Heart left ventricle (tissue), 16 donors: Measurements from ENCODE around the gene PLSCR1. TPM values are rescaled to one million over a fixed set of nuclear protein-coding genes. Genes with fewer than 3 reads are reported as not detected.
"Not testable (repeated sequence)": the region's sequence is repeated elsewhere in the genome, so short reads cannot be mapped to it uniquely, and the experiment has no call there.

Experiments
- ATAC-seq, 4 donors: fragments of 200-7000 bp; cut with Tn5 transposase; one replicate each; pipeline ENCODE4 v1.9.1; 2020 to 2022; ENCODE audit warnings: moderate library complexity in 4 of 4, mild to moderate bottlenecking in 3 of 4, moderate number of reproducible peaks in 1 of 4
- DNase-seq, 5 donors: peaks; one replicate each; pipeline ENCODE4 v3.0.0-alpha.2; 2020
- H3K27ac ChIP-seq, 12 donors: fragments of 200-600 bp; sonication (generic) in 4 of 12; one replicate each; pipeline versions ENCODE4 v1.5.0 to v1.8.0; 2016 to 2022; ENCODE audit warnings: mild to moderate bottlenecking in 2 of 12
- H3K27me3 ChIP-seq, 9 donors: fragments of 200-600 bp; sonication (generic) in 2 of 9; one replicate each; pipeline versions ENCODE4 v1.5.1 to v1.8.0; 2016 to 2022; ENCODE audit warnings: mild to moderate bottlenecking in 3 of 9
- H3K36me3 ChIP-seq, 9 donors: fragments of 200-600 bp; sonication (generic) in 2 of 9; one replicate each; pipeline versions ENCODE4 v1.5.0 to v1.8.0; 2018 to 2022; ENCODE audit warnings: mild to moderate bottlenecking in 2 of 9
- H3K4me1 ChIP-seq, 12 donors: fragments of 200-600 bp; sonication (generic) in 4 of 12; one replicate each; pipeline versions ENCODE4 v1.5.0 to v1.8.0; 2016 to 2022; ENCODE audit warnings: mild to moderate bottlenecking in 3 of 12
- H3K4me3 ChIP-seq, 12 donors: fragments of 200-600 bp; sonication (generic) in 4 of 12; one replicate each; pipeline versions ENCODE4 v1.5.0 to v1.8.0; 2017 to 2022; ENCODE audit warnings: mild to moderate bottlenecking in 9 of 12, moderate library complexity in 4 of 12
- H3K9me3 ChIP-seq, 12 donors: fragments of 200-600 bp; sonication (generic) in 4 of 12; one replicate each; pipeline versions ENCODE4 v1.5.0 to v1.8.0; 2016 to 2022; ENCODE audit warnings: mild to moderate bottlenecking in 1 of 12
- CTCF ChIP-seq, 12 donors: fragments of 200-600 bp; sonication (generic) in 4 of 12; IDR thresholded peaks; one replicate each; pipeline versions ENCODE4 v1.5.0 to v1.8.0; 2018 to 2022; ENCODE audit warnings: antibody characterized with exemption in 12 of 12, mild to moderate bottlenecking in 5 of 12
- POLR2A ChIP-seq, 2 donors: fragments of 450-650 bp; IDR thresholded peaks; one replicate each; pipeline ENCODE4 v1.6.1; 2017; ENCODE audit warnings: antibody characterized with exemption in 2 of 2, mild to moderate bottlenecking in 2 of 2, moderate library complexity in 2 of 2
- WGBS, 4 donors: extraction: QIAGEN DNeasy Blood & Tissue Kit in 2 of 4; methylation state at CpG; one replicate each; pipeline versions ENCODE4 v1.1.5 to v1.1.7; 2013 to 2018; 5-methylcytosine and 5-hydroxymethylcytosine counted together
- intact Hi-C, 10 donors: fragments of 100-400 bp; cut with DNase I; formaldehyde crosslinking; loops; one replicate each; pipeline versions ENCODE4 v1.11.1 to v1.14.2; 2022
- polyA plus RNA-seq, 2 donors: library from polyadenylated mRNA; stranded (reverse); fragments of 200-250 nt; gene quantifications; one replicate each; pipeline ENCODE4 v1.2.3, GENCODE V29; 2013
- total RNA-seq, 9 donors: library from RNA; depleted of rRNA in 2 of 9; stranded (reverse); fragments of >200 nt in 2 of 9; fragmentation: NEBNext Ultra II Directional in 3 of 9; extraction: Animal tissue kit (Norgen Biotek cat#: 25700) in 3 of 9; gene quantifications; one replicate each; pipeline versions ENCODE4 v1.1.0 to v1.2.4, GENCODE V29; 2016 to 2023
- donor health status: ischemic (EF 13 %, LVEDD 7.1; RV severe dilation, severe dysfunction).
- donor health status: healthy with polysubstance abuse.
- donor health status: DM: no; HTN: yes; CAD: no.
- donor health status: DM: no; HTN: no; CAD: no.
- donor health status: ischemic (EF 25% LVEDD 6.9; RV normal size, moderate dysfunction).
- donor health status: ischemic (EF 25% LVEDD 5.7; RV mildly dilated, moderate dysfunction).
- donor health status: healthy.
- donor health status: DM: yes; HTN: yes; CAD: no.
- donor health status: ischemic (EF 35%, LVEDD 5.7; RV mildly dilated, moderate dysfunction).
- donor health status: nonischemic (EF 11% LVEDD 7.7; RV severe dilation, severe dysfunction).
- donor health status: DM: yes; HTN: yes; CAD: no.
- donor health status: PGD.
- donor health status: ischemic (EF 29% LVEDD 5.4; RV normal size, mild dysfunction).
- donor health status: nonischemic (EF 23%, LVEDD 6.1; RV moderate dilation, normal function).

Gene PLSCR1
- total and polyA plus RNA-seq, 11 donors: 6.9 to 113 (median 25.8) TPM

- Histone ChIP-seq H3K4me3 (no peak overlapping the region), H3K36me3 (no peaks in the 10 kb centered on the region), H3K4me1 (no peaks in the 10 kb centered on the region), H3K27me3 (no peaks in the 10 kb centered on the region), H3K9me3 (peaks cover 0 to 27% (median 0%) of the 10 kb centered on the region in 12 donors), H3K27ac (no peak overlapping the region)
- DNase-seq: no peak
- TF ChIP-seq CTCF (IDR thresholded peaks at IDR 0.05) (no peak), POLR2A (IDR thresholded peaks at IDR 0.05) (no peak)
- intact Hi-C loops: no loop called here
- 82 to 94% (median 91%) methylated on average over 2 of the region's 2 CpGs for WGBS, 4 donors
- no peak for ATAC-seq
Measured at GRCh38 chr3:146493761-146494160, 50.6 kb downstream of the PLSCR1 start.

- intact Hi-C loops: no loop called here
- Histone ChIP-seq H3K27me3 (no peaks in the 10 kb centered on the region), H3K27ac (no peak overlapping the region), H3K36me3 (no peaks in the 10 kb centered on the region), H3K9me3 (peaks cover 0 to 32% (median 1%) of the 10 kb centered on the region in 12 donors), H3K4me1 (no peaks in the 10 kb centered on the region), H3K4me3 (no peak overlapping the region)
- 88 to 95% (median 92%) methylated on average over 2 of the region's 2 CpGs for WGBS, 4 donors
- TF ChIP-seq CTCF (IDR thresholded peaks at IDR 0.05): no peak
- no peak for ATAC-seq
- no peak for DNase-seq
Measured at GRCh38 chr3:146493221-146493620, 51.2 kb downstream of the PLSCR1 start.

GRCh38 chr3:146491303-146491702 is 53.1 kb downstream of the PLSCR1 start:
- WGBS, 4 donors: 41 to 91% (median 59%) methylated on average over 2 of the region's 2 CpGs

GRCh38 chr3:146485297-146485696 is 59.1 kb downstream of the PLSCR1 start:
- Histone ChIP-seq H3K36me3 (no peaks in the 10 kb centered on the region), H3K27ac (no peak overlapping the region), H3K4me3 (no peak overlapping the region), H3K4me1 (no peaks in the 10 kb centered on the region), H3K27me3 (no peaks in the 10 kb centered on the region), H3K9me3 (peaks cover 0 to 52% (median 6%) of the 10 kb centered on the region in 12 donors)
- TF ChIP-seq POLR2A (IDR thresholded peaks at IDR 0.05): no peak
- intact Hi-C loops: no loop called here
- DNase-seq (no peak), ATAC-seq (no peak)

More at GRCh38 chr3:146491303-146491702, 53.1 kb downstream of the PLSCR1 start:
- DNase-seq: no peak
- Histone ChIP-seq H3K27ac (no peak overlapping the region), H3K27me3 (no peaks in the 10 kb centered on the region), H3K4me3 (no peak overlapping the region), H3K4me1 (no peaks in the 10 kb centered on the region), H3K9me3 (peaks cover 0 to 42% (median 2%) of the 10 kb centered on the region in 12 donors), H3K36me3 (no peaks in the 10 kb centered on the region)
- TF ChIP-seq CTCF (IDR thresholded peaks at IDR 0.05) (no peak), POLR2A (IDR thresholded peaks at IDR 0.05) (no peak)
- no peak for ATAC-seq
- intact Hi-C loops: no loop called here

- intact Hi-C loops: no loop called here
- DNase-seq (no peak), ATAC-seq (no peak)
- H3K4me3 ChIP-seq: no peak overlapping the region
- 91 to 93% (median 92%) methylated on average over 5 to 6 of the region's 6 CpGs for WGBS, 4 donors
- peaks cover 0 to 4% (median 0%) of the 10 kb centered on the region in 9 donors for H3K27me3 ChIP-seq
- TF ChIP-seq CTCF (IDR thresholded peaks at IDR 0.05) (no peak), POLR2A (IDR thresholded peaks at IDR 0.05) (no peak)
- H3K36me3 ChIP-seq: no peaks in the 10 kb centered on the region
- H3K27ac ChIP-seq: no peak overlapping the region
- no peaks in the 10 kb centered on the region for H3K4me1 ChIP-seq
- no peaks in the 10 kb centered on the region for H3K9me3 ChIP-seq
Measured at GRCh38 chr3:146476094-146476740, 68.2 kb downstream of the PLSCR1 start.

GRCh38 chr3:146474976-146475375 is 69.4 kb downstream of the PLSCR1 start:
- intact Hi-C loops, H3K36me3 ChIP-seq, H3K4me1 ChIP-seq, DNase-seq, H3K9me3 ChIP-seq, H3K27ac ChIP-seq, H3K4me3 ChIP-seq, H3K27me3 ChIP-seq, ATAC-seq: not testable (repeated sequence)
- WGBS, 4 donors: 91 to 97% (median 96%) methylated on average over 2 of the region's 2 CpGs
